GDM1 (cell line): ENCODE data around the gene TMEM238.
A peak's percentile ranks its signal among the peaks of the same experiment; 100 is the strongest.
"Not testable (repeated sequence)": the region's sequence is repeated elsewhere in the genome, so short reads cannot be mapped to it uniquely, and the experiment has no call there.

Source experiments
- DNase-seq: peaks from one replicate; lab custom pipeline; 2025; lab: John Stamatoyannopoulos, UW

Gene TMEM238

DNA sequence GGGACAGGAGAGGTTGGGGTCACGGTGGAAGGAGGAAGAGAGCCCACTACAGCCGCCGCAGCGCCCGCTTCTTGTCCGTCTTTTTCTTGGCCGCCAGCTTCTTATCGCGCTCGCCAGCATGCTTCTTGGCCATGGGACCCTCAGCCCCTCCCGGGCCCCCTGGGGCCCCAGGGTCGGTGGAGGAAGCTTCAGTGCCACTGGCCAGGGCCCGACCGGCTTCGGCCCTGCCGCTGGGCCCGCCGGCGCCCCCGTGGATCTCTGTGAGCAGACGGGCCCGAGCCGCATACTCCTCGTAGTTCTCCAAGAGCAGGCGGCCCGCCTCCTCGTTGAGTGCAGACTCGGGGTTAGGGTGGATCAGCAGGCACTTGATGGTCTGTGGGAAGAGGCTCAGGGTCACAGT is 17.3 kb upstream of the TMEM238 start:
- not testable (repeated sequence) for DNase-seq

DNA sequence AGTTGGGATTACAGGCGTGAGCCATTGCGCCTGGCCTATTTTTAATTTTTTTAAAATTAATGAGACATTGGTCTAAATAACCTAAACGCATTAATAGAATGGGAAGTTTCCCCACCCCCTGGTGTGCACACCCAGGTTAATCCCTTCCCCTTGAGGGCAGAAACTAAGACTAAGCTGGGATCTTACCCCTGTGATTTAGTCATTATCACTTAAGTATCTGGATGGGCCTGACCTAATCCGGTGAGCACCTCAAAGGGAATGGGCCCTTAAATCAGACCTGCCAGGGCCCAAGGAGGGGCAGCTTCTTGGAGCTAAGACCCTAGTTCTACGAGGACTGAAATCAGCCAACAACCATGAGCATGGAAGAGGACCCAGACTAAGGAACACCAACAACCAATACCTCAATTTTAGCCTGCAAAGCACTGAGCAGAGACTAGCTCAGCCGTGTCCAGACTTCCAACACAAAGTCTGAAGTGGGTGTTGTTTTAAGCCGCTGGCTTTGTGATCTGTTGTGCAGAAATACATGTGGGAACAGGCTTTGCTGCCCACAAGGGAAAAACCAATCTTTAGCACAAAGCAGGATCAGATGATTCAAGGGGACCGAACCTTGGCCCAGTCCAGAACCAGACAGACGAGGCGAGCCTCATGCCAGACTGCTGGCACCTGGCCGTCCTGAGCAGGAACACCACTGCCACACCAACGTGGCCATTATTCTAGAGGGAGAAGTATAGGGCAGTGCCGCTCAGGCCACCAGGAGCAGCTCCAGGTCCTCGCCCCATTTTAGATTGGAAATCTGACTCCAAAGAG is 16.4 kb upstream of the TMEM238 start:
- no peak for DNase-seq

DNA sequence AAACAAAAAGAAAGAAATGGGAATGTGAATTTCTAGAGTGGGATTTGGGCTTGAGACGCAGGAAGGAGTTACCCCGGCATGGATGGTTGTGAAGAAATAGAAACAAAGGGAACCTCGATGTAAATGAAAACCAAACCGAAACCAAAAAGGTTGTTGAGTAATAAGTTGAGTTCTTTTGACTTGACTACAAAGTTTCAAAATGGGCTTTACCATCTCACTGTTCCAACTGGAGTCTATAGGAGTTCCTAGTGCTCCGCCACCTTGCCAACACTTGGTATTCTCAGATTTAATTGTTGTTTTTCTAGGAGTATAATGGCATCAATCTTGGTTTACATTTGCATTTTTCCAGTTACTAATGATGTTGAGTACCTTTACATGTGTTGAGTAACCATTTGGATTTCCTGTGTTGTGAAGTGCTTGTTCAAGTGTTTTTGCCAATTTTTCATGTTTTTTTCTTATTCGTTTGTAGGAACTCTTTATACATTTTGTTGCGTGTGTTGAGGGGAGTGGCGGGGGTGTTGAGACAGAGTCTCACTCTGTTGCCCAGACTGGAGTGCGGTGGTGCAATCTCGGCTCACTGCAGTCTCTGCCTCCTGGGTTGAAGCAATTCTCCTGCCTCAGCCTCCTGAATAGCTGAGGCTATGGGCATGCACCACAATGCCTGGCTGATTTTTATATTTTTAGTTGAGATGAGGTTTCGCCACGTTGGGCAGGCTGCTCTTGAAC is 14.3 kb upstream of the TMEM238 start:
- no peak for DNase-seq

DNA sequence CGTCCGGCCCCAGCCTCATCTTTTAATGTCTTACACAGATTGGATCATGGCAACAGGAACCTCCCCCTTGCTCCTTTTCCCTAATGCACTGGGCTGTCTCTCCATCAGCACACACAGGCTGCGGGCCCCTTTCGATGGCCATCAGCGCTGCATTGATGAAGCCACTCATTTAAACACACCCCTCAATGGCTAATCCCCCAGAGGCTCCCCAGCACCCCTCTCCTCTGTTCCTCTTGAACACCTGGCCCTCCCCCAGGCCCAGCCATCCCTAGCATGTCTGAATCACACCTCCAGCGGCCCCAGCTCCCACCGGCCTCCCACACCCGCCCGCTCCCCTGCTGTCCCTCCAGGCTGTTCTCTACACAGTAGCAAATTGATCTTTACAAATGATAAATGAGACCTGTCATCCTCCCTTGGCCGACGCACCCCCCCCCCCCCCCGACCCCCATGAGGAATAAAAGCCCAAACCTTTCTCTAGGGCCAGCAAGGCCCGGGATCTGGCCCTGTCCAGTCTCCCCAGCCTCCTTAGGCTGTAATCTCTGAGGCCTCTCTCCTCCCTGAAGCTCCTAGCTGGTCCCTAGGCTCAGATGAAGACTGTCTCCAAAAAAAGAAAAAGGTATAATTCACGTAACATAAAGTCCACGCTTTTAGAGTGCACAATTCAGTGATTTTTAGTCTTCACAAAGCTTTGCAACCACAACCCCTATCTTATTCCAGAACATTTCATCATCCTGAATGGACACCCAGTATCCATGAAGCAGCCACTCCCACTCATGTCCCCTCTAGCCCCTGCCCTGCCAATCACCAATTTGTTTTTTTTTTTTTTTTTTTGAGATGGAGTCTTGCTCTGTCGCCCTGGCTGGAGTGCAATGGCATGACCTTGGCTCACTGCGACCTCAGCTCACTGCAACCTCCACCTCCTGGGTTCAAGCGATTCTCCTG is 9.0 kb upstream of the TMEM238 start:
- no peak for DNase-seq

DNA sequence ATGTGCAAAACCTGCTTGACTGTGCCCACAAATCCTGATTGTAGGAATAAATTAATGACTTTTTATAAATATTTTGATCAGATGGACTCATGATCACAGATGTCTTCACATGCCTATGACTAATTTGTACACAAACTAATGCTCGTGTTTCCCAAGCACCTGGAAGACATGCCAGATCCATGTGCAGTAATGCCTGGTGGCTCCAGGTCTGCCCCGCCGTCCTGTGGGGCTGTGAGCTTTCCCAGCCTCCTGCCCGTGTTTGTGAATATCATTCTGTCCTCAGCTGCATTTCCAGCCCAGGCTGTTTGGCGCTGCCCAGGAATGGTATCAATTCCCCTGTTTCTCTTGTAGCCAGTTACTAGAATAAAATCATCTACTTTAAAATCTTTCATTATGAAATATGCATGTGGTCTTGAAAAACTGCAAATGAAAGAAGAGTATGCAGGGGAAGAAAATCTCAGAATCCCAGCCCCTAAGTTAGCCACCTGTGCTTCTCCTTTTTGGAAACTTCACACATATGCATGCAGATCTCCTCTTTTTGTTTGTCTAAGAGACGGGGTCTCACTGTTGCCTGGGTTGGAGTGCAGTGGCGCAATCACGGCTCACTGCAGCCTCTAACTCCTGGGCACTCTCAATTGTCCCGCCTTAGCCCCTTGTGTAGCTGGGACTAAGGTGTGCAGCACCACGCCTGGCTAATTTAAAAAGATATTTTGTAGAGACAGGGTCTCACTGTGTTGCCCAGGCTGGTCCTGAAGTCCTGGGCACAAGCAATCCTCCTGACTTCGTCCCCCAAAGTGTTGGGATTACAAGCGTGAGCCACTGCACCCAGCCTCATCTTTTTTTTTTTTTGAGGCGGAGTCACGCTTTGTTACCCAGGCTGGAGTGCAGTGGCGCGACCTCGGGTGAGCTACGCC is 7.9 kb upstream of the TMEM238 start:
- no peak for DNase-seq

DNA sequence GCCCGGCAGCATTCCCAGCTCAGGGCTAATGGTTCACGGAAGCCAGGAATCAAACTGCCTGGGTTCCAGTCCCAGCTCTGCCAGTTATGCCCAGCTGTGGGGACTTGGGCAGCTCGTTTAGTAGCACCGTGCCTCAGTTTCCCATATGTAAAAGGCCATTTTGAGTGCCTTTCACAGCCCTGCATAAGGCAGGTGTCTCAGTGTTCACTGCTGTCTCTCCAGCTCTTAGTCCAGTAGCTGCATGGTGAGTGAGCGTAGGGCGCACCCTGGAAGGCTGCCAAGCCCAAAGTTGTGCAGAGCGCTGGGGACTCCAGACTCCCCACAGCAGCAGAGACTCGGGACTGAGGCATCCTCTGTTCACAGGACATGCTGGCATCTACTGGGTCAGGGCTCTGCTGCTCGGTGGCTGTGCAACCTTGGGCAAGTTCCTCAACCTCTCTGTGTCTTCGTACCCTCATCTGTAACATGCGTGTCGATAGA is 7.1 kb upstream of the TMEM238 start:
- DNase-seq: no peak

DNA sequence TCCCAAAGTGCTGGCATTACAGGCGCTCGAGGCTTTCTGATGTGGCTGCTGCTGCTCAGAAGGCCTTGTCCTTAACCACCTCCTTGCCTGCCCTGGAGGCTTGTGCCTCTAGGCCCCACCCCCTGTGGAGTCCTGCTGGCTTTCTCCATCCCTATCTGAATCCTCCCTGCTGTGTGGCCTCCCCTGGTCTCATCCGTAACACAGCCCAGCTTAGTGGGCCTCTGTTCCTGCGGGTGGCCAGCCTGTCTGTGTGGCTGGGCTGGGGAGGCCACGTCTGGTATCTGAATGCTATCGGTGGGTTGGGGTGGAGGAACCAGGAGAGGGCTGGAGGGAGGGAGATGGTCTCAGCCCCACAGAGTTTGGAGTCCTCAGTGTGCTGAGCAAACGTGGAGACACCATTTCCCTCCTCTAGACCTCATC is 6.4 kb upstream of the TMEM238 start:
- no peak for DNase-seq

DNA sequence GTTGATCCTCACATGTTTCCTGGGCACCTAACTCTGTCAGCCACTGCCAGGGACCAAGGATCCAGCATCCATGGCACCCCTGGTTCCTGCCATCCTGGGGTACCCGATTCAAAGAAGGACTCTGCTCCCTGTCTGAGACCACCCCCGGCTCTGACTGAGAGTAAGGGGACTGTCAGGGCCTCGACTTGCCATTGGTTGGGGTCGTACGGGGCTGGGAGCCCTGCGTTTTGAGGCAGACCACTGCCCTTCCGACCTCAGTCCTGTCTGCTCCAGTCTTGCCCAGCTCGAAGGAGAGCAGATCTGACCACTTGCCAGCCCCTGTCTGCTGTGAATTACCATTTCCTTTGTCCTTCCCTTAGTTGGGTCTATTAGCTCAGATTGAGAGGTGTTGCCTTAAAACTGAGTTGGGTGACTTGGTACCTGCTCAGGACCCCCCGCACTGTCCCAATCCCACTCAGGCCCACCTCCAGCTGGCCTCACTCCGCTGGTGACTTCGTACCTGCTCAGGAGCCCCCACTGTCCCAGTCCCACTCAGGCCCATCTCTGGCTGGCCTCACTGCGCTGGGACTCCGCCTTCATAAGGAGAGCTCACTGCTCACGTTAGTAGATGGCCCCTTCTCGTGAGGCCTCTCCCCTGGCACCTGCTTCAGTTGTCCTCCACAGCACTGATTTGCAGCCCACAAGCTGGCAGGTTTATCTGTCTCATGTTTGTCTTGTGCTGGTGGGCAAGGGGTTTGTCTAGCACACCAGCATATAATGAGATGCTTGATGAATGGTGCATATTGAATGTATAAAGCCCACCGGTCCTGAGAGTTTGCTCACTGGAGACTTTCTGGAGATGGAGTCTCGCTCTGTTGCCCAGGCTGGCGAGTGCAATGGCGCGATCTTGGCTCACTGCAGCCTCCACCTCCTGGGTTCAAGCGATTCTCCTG is 5.6 kb upstream of the TMEM238 start:
- DNase-seq: no peak

DNA sequence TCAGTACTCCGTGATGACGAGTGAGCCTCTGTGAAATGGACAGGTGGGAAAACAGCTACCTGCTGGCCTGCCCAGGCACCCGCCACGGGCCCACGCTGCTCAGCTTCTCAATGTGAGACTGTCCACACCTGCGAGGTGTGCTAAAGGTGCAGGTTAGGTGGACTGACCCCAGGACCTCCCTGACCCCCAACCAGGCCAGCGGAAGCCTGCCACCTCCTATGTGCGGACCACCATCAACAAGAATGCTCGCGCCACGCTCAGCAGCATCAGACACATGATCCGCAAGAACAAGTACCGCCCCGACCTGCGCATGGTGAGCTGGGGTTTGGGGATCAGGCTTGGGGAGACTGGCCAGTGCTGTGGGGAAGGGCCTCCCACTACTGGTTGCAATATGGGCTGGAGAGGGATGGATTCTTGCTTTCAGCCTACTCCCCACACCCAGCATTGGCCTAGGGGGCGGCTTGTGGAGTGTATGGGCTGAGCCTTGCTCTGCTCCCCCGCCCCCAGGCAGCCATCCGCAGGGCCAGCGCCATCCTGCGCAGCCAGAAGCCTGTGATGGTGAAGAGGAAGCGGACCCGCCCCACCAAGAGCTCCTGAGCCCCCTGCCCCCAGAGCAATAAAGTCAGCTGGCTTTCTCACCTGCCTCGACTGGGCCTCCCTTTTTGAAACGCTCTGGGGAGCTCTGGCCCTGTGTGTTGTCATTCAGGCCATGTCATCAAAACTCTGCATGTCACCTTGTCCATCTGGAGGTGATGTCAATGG is 3.8 kb upstream of the TMEM238 start:
- DNase-seq: no peak

DNA sequence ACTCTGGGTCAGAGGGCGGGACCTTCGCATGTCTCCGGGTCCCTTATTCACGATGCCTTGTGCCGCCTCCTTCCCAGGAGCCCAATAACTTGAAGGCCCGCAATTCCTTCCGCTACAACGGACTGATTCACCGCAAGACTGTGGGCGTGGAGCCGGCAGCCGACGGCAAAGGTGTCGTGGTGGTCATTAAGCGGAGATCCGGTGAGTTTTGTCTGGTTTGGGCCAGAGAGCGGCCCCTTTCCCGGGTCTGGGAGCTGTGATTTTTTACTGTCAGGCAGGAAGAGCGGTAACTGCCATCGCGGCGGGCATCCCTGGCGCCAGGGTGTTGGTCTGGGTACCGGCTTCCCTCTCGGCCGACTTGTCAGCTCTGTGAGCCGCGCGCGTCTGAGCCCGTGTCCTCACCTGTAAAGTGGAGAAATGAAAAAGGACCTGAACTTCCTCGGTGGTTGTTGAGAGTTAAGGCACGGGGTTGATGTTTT is 2.4 kb upstream of the TMEM238 start:
- DNase-seq: no peak

DNA sequence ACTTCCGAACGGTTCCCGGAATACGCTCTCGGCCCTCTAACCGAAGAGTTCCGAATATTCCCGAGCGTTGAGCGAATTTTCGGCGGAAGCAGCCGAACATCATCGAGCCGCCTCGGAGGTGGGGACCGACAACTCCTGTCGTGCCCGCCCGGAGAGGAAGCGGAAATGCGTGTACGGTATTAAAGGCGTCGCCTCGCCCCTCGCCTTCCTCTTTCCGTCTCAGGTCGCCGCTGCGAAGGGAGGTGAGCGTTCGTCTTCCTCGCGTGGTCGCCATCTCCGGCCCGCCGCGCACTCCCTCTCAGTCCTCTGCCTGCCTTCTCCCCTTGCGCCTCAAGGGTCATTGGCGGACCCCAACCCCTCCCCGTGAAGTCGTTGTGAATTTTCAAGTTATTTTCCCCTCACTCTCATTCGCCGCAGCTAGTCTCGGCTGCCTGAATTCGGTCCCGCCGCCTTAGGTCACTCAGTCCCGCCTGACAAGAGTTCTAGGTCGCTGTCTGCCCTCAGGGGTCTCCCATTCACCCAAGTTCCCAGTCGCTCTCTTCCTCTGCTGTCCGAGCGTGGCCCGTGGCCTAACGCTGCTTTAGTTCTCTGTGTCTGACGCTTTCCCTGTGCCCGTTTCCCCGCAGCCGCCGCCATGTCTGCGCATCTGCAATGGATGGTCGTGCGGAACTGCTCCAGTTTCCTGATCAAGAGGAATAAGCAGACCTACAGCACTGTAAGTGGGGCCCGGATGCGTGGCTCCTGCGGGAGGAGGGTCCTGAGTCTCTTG is 1.8 kb upstream of the TMEM238 start, which contains the start of gene RPL28:
TSS of gene RPL28 (plus strand) at position 209 of the 769 bp plus-strand sequence. CDS start at position 635, 426 bp downstream.
- DNase-seq: peak; percentile 97

DNA sequence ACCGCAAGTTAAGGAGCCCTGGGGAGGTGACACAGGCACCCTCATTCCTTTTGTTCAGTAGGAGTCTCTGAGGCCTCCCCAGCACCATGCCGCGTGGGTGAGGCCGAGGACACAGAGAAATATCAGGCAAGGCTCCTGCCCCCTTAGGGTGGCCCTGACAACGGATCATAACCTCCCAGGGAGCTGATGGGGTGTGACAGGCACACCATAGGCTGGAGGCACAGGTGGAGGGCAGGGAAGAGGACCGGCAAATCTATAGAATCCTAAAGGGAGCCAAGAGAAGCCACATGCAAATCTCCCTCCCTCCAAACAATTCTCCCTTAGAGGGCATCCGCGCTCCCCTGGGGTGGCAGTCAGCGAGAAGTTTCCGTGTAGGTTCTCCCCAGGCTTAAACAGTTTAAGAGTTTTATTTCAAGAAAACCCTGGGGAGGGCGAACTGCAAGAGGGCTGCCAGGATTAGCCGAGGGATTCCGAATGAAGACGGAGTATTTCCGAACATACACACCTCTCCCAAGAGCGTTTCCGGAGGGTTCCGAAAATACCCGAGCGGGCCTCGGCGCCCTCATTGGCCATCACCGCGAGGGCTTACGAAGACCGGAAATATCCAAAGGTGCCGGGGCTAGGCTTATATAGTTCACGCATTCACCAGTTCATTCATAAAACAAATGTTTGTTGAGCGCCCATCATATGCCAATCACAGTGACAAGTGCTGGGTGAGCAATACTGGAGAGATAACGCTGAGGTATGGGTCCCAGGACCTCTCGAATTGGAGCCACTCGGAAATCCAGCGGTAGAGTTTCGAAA is 1.0 kb upstream of the TMEM238 start:
- DNase-seq: peak; percentile 87

DNA sequence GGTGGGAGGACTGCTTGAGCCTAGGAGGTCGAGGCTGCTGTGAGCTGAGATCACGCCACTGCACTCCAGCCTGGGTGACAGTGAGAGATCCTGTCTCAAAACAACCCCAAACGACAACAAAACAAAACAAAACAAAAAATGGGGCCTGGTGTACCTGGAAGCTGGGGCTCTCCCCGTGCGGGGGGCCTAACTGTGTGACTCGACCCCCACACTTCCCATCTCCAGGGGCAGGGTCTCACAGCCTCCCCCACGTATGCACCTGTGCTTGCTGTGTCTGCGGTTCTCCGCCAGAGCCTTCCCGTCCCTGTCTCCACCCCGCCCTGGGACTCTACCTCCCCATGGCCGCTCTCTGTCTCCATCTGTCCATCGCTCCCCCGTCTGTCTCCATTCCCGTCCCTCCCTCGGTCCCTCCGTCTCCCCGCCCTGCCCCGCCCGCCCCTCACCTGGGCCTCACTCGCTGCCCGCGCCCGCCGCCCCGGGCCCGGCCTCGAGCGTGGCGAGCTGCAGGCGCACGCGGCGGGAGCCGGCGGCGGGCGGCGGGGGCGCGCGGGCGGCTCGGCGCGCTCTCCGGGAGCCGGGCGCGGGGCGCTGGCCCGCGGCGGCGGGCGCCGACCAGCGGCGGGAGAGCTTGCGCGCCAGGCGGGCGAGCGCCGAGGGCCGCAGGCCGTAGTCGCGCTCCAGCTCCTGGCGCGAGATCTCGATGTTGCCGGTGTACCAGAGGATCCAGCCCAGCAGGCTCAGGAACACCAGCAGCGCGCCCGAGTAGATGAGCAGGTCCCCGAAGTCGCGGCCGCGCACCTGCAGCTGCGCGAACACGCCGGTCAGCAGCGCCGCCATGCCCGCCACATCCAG is 587 bp downstream of the TMEM238 start:
- no peak for DNase-seq

DNA sequence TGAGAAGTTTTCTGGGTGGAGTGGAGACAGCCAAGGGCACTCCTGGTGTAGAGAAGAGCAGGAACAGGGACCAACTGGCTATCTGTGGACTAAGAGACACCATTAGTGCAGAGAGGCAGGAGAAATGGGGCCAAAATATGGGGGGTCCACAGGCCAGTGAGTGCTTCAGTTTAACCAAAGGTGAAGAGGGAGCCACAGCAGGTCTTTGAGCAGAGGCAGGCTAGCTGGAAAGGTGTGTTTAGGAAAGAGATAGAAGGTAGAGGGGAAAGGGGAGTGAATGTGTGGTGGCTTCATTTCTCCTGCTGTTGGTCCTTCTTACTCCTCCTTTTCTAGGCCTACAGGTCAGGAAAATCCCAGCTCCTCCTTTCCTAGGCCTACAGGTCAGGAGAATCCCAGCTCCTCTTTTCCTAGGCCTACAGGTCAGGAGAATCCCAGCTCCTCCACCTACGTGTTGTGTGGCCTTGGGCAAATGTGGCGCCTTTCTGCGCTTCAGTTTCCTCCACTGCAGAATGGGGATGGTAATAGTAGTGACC is 1.5 kb downstream of the TMEM238 start:
- DNase-seq: no peak

DNA sequence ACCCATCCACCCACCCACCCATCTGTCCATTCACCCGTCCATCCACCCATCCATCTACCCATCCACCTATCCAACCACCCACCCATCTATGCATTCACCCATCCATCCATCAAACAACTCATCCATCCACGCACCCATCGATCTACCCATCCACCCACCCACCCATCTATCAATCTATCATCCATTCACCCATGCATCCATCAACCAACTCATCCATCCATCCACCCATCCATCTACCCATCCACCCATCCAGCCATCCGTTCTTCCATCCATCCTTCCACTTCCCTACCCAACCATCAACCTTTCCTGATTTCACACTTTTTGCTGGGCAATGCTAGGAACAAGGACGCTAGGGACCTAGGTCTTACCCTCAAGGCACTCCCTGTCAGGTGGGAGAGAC is 2.1 kb downstream of the TMEM238 start:
- DNase-seq: no peak

DNA sequence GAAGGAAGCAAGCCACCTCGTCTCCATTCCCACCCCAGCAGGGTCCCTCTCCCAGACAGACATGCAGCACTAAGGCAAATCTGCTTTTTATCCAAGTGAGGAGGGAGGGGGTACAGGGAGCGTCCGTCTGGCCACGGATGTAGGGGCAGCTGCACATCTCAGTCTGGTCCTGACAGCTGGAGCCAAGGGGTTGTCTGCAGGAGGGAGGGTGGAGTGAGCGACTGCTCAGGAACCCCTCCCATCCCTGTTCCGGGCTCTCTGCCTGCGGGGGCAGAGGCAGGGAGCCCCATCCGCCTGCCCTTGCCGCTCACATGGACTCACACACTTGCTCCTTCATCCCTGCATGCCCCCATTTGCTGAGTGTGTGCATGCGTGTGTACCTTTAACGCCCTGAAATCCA is 4.9 kb downstream of the TMEM238 start:
- no peak for DNase-seq
